Parathyroid adenoma (tissue), 2 donors: ENCODE data around the gene FLT1.

ENCODE experiments used
- H2AFZ ChIP-seq: fragments of 300-600 bp; sonication (generic); one replicate; pipeline ENCODE4 v1.7.0; 2017; ENCODE audit warnings: antibody characterized with exemption, mild to moderate bottlenecking
- H3K27ac ChIP-seq: fragments of 300-600 bp; sonication (generic); one replicate; pipeline ENCODE4 v1.7.0; 2017
- H3K27me3 ChIP-seq: fragments of 300-600 bp; sonication (generic); one replicate; pipeline ENCODE4 v1.7.0; 2017; ENCODE audit warnings: low read length; ENCODE audit not compliant: control insufficient read depth, insufficient read depth
- H3K36me3 ChIP-seq: fragments of 300-600 bp; sonication (generic); one replicate; pipeline ENCODE4 v1.7.0; 2017; ENCODE audit warnings: low read length; ENCODE audit not compliant: control insufficient read depth, insufficient read depth
- H3K4me1 ChIP-seq: fragments of 300-600 bp; sonication (generic); one replicate; pipeline ENCODE4 v1.7.0; 2017; ENCODE audit warnings: control low read depth
- H3K4me2 ChIP-seq: fragments of 300-600 bp; sonication (generic); one replicate; pipeline ENCODE4 v1.7.0; 2017; ENCODE audit warnings: low read length
- H3K4me3 ChIP-seq: fragments of 300-600 bp; sonication (generic); one replicate; pipeline ENCODE4 v1.7.0; 2017; ENCODE audit warnings: low read depth, low read length
- H3K79me2 ChIP-seq: fragments of 300-600 bp; sonication (generic); one replicate; pipeline ENCODE4 v1.7.0; 2017; ENCODE audit warnings: control low read depth
- H3K9ac ChIP-seq: fragments of 300-600 bp; sonication (generic); one replicate; pipeline ENCODE4 v1.7.0; 2017; ENCODE audit warnings: mild to moderate bottlenecking
- H3K9me3 ChIP-seq: fragments of 300-600 bp; sonication (generic); one replicate; pipeline ENCODE4 v1.7.0; 2017; ENCODE audit warnings: low read length; ENCODE audit not compliant: control insufficient read depth
- CTCF ChIP-seq: fragments of 300-600 bp; sonication (generic); IDR thresholded peaks from one replicate; pipeline ENCODE4 v1.7.0; 2017; ENCODE audit warnings: antibody characterized with exemption, mild to moderate bottlenecking
- donor health status: primary hyperparathyroidism.

The FLT1 gene

GRCh38 chr13:28347456-28348371, 147.2 kb downstream of the FLT1 start:
- H3K79me2 ChIP-seq: no peaks in the 10 kb centered on the region
- H2AFZ ChIP-seq: no peak overlapping the region
- H3K27ac ChIP-seq: no peak overlapping the region
- no peak overlapping the region for H3K9ac ChIP-seq
- H3K9me3 ChIP-seq: no peaks in the 10 kb centered on the region
- H3K4me3 ChIP-seq: no peak overlapping the region
- H3K36me3 ChIP-seq: no peaks in the 10 kb centered on the region
- no peaks in the 10 kb centered on the region for H3K27me3 ChIP-seq
- no peak for TF ChIP-seq CTCF
- no peaks in the 10 kb centered on the region for H3K4me1 ChIP-seq
- H3K4me2 ChIP-seq: no peak overlapping the region

- Histone ChIP-seq H3K4me1 (no peaks in the 10 kb centered on the region), H3K27ac (no peak overlapping the region), H3K79me2 (no peaks in the 10 kb centered on the region), H3K4me3 (no peak overlapping the region), H3K4me2 (no peak overlapping the region), H3K9ac (no peak overlapping the region), H3K27me3 (no peaks in the 10 kb centered on the region), H3K36me3 (no peaks in the 10 kb centered on the region), H2AFZ (no peak overlapping the region), H3K9me3 (no peaks in the 10 kb centered on the region)
- TF ChIP-seq CTCF: no peak
These were observed 148.8 kb downstream of the FLT1 start for GRCh38 chr13:28346154-28346553.

GRCh38 chr13:28344163-28344562, 150.8 kb downstream of the FLT1 start:
- Histone ChIP-seq H3K79me2 (no peaks in the 10 kb centered on the region), H3K4me1 (no peaks in the 10 kb centered on the region), H3K27me3 (no peaks in the 10 kb centered on the region), H3K9me3 (no peaks in the 10 kb centered on the region), H3K36me3 (no peaks in the 10 kb centered on the region), H3K4me3 (no peak overlapping the region), H3K27ac (no peak overlapping the region), H3K9ac (no peak overlapping the region), H2AFZ (no peak overlapping the region), H3K4me2 (no peak overlapping the region)
- TF ChIP-seq CTCF: no peak

- Histone ChIP-seq H2AFZ (no peak overlapping the region), H3K36me3 (no peaks in the 10 kb centered on the region), H3K4me3 (no peak overlapping the region), H3K9me3 (no peaks in the 10 kb centered on the region), H3K27ac (no peak overlapping the region), H3K4me1 (no peaks in the 10 kb centered on the region), H3K27me3 (no peaks in the 10 kb centered on the region), H3K79me2 (no peaks in the 10 kb centered on the region), H3K9ac (no peak overlapping the region), H3K4me2 (no peak overlapping the region)
- no peak for TF ChIP-seq CTCF
These were observed 152.7 kb downstream of the FLT1 start for GRCh38 chr13:28342251-28342650.
